HAP-1 (cell line): ENCODE results near the gene GULP1.
"Not testable (repeated sequence)": the region's sequence is repeated elsewhere in the genome, so short reads cannot be mapped to it uniquely, and the experiment has no call there.

Experiments
- DNase-seq, 2 experiments: peaks; one replicate each; pipeline ENCODE4 v3.0.0-alpha.2; 2016 to 2020; ENCODE audit warnings: low spot score in 2 of 2
- H3K27me3 ChIP-seq: fragments of 250-450 bp; sonication (Bioruptor Pico); 2 replicates; pipeline ENCODE4 v1.5.1; 2020; ENCODE audit warnings: low read depth, mild to moderate bottlenecking, moderate library complexity
- H3K36me3 ChIP-seq: fragments of 250-450 bp; sonication (Bioruptor Pico); replicated peaks from 2 replicates; pipeline ENCODE4 v1.5.1; 2020; ENCODE audit warnings: mild to moderate bottlenecking
- H3K4me1 ChIP-seq: fragments of 250-450 bp; sonication (Bioruptor Pico); 2 replicates; pipeline ENCODE4 v1.5.1; 2020; ENCODE audit warnings: mild to moderate bottlenecking
- H3K4me3 ChIP-seq: fragments of 250-450 bp; sonication (Bioruptor Pico); 2 replicates; pipeline ENCODE4 v1.5.1; 2020; ENCODE audit warnings: mild to moderate bottlenecking, moderate library complexity
- H3K9me3 ChIP-seq: fragments of 250-450 bp; sonication (Bioruptor Pico); 2 replicates; pipeline ENCODE4 v1.5.1; 2020; ENCODE audit warnings: mild to moderate bottlenecking, moderate library complexity
- in situ Hi-C: fragments of 300-500 bp; cut with MboI; formaldehyde crosslinking; loops from 3 replicates; pipeline ENCODE4 v1.14.3; 2020; ENCODE audit warnings: low sequenced_read_pairs, inconsistent platforms, mixed read lengths

The GULP1 gene

GRCh38 chr2:188518381-188518780 lies 226.7 kb downstream of the GULP1 start:
- Histone ChIP-seq H3K4me1 (peaks cover 2% of the 10 kb centered on the region), H3K27me3 (no peaks in the 10 kb centered on the region), H3K36me3 (no peaks in the 10 kb centered on the region), H3K4me3 (no peak overlapping the region), H3K9me3 (no peaks in the 10 kb centered on the region)
- in situ Hi-C loops: no loop called here
- DNase-seq: no peak

GRCh38 chr2:188519136-188519535 lies 227.5 kb downstream of the GULP1 start:
- no peaks in the 10 kb centered on the region for H3K36me3 ChIP-seq
- peaks cover 10% of the 10 kb centered on the region for H3K4me1 ChIP-seq
- H3K27me3 ChIP-seq: no peaks in the 10 kb centered on the region
- in situ Hi-C loops: no loop called here
- no peaks in the 10 kb centered on the region for H3K9me3 ChIP-seq
- no peak overlapping the region for H3K4me3 ChIP-seq
- DNase-seq: no peak

GRCh38 chr2:188522517-188522916 lies 230.8 kb downstream of the GULP1 start:
- H3K36me3 ChIP-seq: no peaks in the 10 kb centered on the region
- H3K4me3 ChIP-seq: no peak overlapping the region
- no peaks in the 10 kb centered on the region for H3K27me3 ChIP-seq
- in situ Hi-C loops: loop anchor here (10.0 kb wide), 1 partner anchor 892 kb away; no protein-coding TSS in a partner anchor
- H3K9me3 ChIP-seq: no peaks in the 10 kb centered on the region
- no peak for DNase-seq
- peaks cover 12% of the 10 kb centered on the region for H3K4me1 ChIP-seq

GRCh38 chr2:188523919-188524318 lies 232.2 kb downstream of the GULP1 start:
- H3K4me1 ChIP-seq: peaks cover 12% of the 10 kb centered on the region
- in situ Hi-C loops: loop anchor here (10.0 kb wide), 1 partner anchor 891 kb away; no protein-coding TSS in a partner anchor
- no peaks in the 10 kb centered on the region for H3K9me3 ChIP-seq
- peak in 1 of 2 experiments; percentile 91 for DNase-seq
- no peaks in the 10 kb centered on the region for H3K36me3 ChIP-seq
- no peaks in the 10 kb centered on the region for H3K27me3 ChIP-seq
- H3K4me3 ChIP-seq: no peak overlapping the region

GRCh38 chr2:188524519-188525113 lies 232.9 kb downstream of the GULP1 start:
- in situ Hi-C loops: loop anchor here (10.0 kb wide), 1 partner anchor 890 kb away; no protein-coding TSS in a partner anchor
- no peaks in the 10 kb centered on the region for H3K36me3 ChIP-seq

GRCh38 chr2:188526701-188527100 lies 235.0 kb downstream of the GULP1 start:
- H3K4me3 ChIP-seq: no peak overlapping the region
- H3K36me3 ChIP-seq: no peaks in the 10 kb centered on the region
- no peaks in the 10 kb centered on the region for H3K9me3 ChIP-seq
- in situ Hi-C loops: loop anchor here (10.0 kb wide), 1 partner anchor 888 kb away; no protein-coding TSS in a partner anchor
- peaks cover 12% of the 10 kb centered on the region for H3K4me1 ChIP-seq
- DNase-seq: no peak
- no peaks in the 10 kb centered on the region for H3K27me3 ChIP-seq

More at GRCh38 chr2:188524519-188525113, 232.9 kb downstream of the GULP1 start:
- Histone ChIP-seq H3K9me3 (no peaks in the 10 kb centered on the region), H3K27me3 (no peaks in the 10 kb centered on the region), H3K4me3 (no peak overlapping the region), H3K4me1 (peaks cover 12% of the 10 kb centered on the region)
- peak; percentile 42 to 67 for DNase-seq

- in situ Hi-C loops: loop anchor here (10.0 kb wide), 1 partner anchor 888 kb away; no protein-coding TSS in a partner anchor
- Histone ChIP-seq H3K27me3 (no peaks in the 10 kb centered on the region), H3K4me1 (peaks cover 12% of the 10 kb centered on the region), H3K36me3 (no peaks in the 10 kb centered on the region), H3K9me3 (no peaks in the 10 kb centered on the region), H3K4me3 (no peak overlapping the region)
- no peak for DNase-seq
Measured at GRCh38 chr2:188527141-188527540, 235.5 kb downstream of the GULP1 start.

GRCh38 chr2:188527581-188527993 lies 235.9 kb downstream of the GULP1 start:
- Histone ChIP-seq H3K4me3 (no peak overlapping the region), H3K9me3 (no peaks in the 10 kb centered on the region), H3K27me3 (no peaks in the 10 kb centered on the region), H3K4me1 (peaks cover 12% of the 10 kb centered on the region), H3K36me3 (no peaks in the 10 kb centered on the region)
- DNase-seq: no peak
- in situ Hi-C loops: loop anchor here (10.0 kb wide), 1 partner anchor 887 kb away; no protein-coding TSS in a partner anchor

- in situ Hi-C loops: loop anchor here (10.0 kb wide), 1 partner anchor 885 kb away; no protein-coding TSS in a partner anchor
- no peaks in the 10 kb centered on the region for H3K36me3 ChIP-seq
Measured at GRCh38 chr2:188529710-188530109, 238.0 kb downstream of the GULP1 start.

GRCh38 chr2:188534875-188535274 lies 243.2 kb downstream of the GULP1 start:
- Histone ChIP-seq H3K9me3 (no peaks in the 10 kb centered on the region), H3K4me1 (peaks cover 2% of the 10 kb centered on the region; the same call in 1 of the 2 replicates), H3K4me3 (no peak overlapping the region), H3K27me3 (no peaks in the 10 kb centered on the region), H3K36me3 (no peaks in the 10 kb centered on the region)
- in situ Hi-C loops: no loop called here
- DNase-seq: no peak

More at GRCh38 chr2:188529710-188530109, 238.0 kb downstream of the GULP1 start:
- no peaks in the 10 kb centered on the region for H3K4me1 ChIP-seq
- DNase-seq: no peak
- no peaks in the 10 kb centered on the region for H3K27me3 ChIP-seq
- H3K4me3 ChIP-seq: no peak overlapping the region
- no peaks in the 10 kb centered on the region for H3K9me3 ChIP-seq

- Histone ChIP-seq H3K4me1 (0 out of 2 replicates have a peak, but pooled peaks cover 3% of the 10 kb centered on the region), H3K36me3 (no peaks in the 10 kb centered on the region), H3K9me3 (no peaks in the 10 kb centered on the region), H3K27me3 (no peaks in the 10 kb centered on the region), H3K4me3 (no peak overlapping the region)
- DNase-seq: no peak
- in situ Hi-C loops: no loop called here
Measured at GRCh38 chr2:188551671-188552070, 260.0 kb downstream of the GULP1 start.

- no peak for DNase-seq
- in situ Hi-C loops: no loop called here
- H3K9me3 ChIP-seq: peaks cover 3% of the 10 kb centered on the region
Measured at GRCh38 chr2:188557081-188557480, 265.4 kb downstream of the GULP1 start.

GRCh38 chr2:188559455-188559854 lies 267.8 kb downstream of the GULP1 start:
- in situ Hi-C loops, DNase-seq, H3K4me1 ChIP-seq, H3K9me3 ChIP-seq, H3K27me3 ChIP-seq, H3K4me3 ChIP-seq, H3K36me3 ChIP-seq: not testable (repeated sequence)

More at GRCh38 chr2:188557081-188557480, 265.4 kb downstream of the GULP1 start:
- H3K4me3 ChIP-seq: no peak overlapping the region
- H3K27me3 ChIP-seq: no peaks in the 10 kb centered on the region
- no peaks in the 10 kb centered on the region for H3K4me1 ChIP-seq
- no peaks in the 10 kb centered on the region for H3K36me3 ChIP-seq

GRCh38 chr2:188561473-188561979 lies 269.9 kb downstream of the GULP1 start:
- Histone ChIP-seq H3K9me3 (peaks cover 3% of the 10 kb centered on the region), H3K27me3 (no peaks in the 10 kb centered on the region), H3K4me3 (no peak overlapping the region), H3K36me3 (no peaks in the 10 kb centered on the region), H3K4me1 (no peaks in the 10 kb centered on the region)
- DNase-seq: no peak
- in situ Hi-C loops: no loop called here
